Stimulated activated CD8-positive, alpha-beta memory T cell treated with anti-CD3 and anti-CD28 coated beads, Interleukin-15, amount 100 ng/mL, for 1 hour (primary cell): ENCODE results near the gene TBC1D23.
"Not testable (repeated sequence)": the region's sequence is repeated elsewhere in the genome, so short reads cannot be mapped to it uniquely, and the experiment has no call there.

ENCODE experiments used
- DNase-seq: peaks from one replicate; pipeline ENCODE4 v3.0.0-alpha.2; 2020; ENCODE audit warnings: low read depth

TBC1D23 gene

DNA sequence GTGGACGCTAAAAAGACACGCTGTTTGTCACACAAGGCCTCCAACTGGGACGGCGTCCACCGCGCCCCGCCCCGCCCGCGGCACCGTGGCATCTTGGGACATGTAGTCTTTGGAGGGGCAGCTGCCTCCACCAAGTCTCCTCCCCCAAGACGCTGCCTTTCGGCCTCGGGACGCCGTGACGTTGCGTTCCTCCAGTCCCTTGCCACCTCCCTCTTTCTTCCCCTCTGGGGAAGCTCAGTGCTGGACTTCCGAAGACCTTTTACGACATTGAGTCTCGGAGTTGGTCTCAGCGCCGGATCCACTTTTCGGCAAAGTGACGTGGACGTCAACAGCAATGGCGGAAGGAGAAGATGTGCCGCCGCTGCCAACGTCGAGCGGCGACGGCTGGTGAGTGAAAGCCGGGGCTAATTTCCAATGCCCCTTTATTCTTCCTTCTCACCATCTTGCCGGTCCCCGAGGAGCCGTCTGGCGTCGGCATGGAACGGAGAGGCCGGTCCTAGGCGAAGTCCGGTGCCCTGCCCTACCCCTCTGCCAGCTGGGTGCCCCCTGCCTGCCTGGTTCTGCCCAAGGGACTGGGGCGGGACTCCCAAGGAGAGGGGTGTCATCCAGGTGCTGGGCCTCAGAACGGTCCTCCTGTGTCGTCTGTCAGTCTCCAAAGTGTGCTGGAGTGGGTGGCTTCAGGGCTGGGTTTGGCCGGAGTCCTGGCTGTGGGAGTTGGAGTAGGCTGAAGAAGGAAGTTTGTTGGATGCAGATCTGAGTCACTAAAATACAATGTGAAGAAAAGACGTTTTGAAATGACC, at the start of gene TBC1D23:
Gene TBC1D23, plus strand, starts transcription at position 308 of the 800 bp plus-strand sequence. Its CDS starts 27 bp downstream, at position 335.
- DNase-seq = peak; percentile 93

DNA sequence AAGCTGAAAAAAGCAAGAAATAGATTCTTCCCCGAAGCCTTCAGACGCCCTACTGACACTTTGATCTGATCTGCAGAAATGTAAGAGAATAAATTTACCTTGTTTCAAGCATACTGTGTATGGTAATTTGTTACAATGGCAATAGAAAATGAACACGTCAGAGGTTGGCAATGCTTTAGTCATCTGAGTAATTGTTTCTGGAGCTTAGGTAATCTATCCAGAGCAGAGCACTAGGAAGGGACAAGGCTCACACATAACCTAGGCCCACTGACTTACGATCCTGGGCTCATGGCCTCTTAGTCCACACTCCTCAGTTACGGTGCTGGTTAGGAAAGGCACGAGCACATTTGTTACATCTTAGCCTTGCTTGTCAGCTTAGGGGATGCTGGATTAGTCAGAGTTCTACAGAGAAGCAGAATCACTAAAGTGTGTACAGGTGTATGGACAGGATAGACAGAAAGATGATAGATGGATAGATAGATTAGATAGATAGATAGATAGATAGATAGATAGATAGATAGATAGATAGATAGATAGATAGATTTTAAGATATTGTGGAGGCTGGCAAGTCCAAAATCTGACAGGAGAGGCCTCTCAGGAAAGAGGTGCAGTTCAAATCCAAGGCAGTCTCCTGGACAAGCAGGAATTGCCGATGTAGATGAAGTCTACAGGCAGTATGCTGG, 46.8 kb upstream of the TBC1D23 start:
- no peak for DNase-seq

GRCh38 chr3:100214574-100214964, 46.2 kb upstream of the TBC1D23 start:
- DNase-seq = no peak

DNA sequence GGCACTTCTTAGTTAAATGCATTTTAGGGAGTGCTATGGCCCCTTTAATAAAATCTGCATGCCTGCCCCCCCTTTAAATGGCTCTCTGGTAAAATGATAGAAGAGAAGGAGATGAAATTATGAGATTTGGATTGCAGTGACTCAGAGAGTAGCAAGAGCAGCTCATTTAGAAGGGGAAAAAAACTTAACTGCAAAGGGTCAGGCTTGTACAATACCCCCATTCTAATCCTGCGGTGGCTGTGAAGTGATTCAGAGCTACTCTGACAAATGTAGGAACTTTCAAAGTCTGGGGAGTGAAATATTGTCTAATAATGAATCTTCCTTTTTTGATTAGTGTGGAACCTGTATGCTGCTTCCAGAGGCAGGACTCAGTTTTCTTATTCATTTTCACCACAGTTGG, 44.1 kb upstream of the TBC1D23 start:
- DNase-seq = no peak

- DNase-seq = no peak
Measured at GRCh38 chr3:100221159-100221558, 39.6 kb upstream of the TBC1D23 start.

- DNase-seq = no peak
Measured at GRCh38 chr3:100225193-100225592, 35.6 kb upstream of the TBC1D23 start.

DNA sequence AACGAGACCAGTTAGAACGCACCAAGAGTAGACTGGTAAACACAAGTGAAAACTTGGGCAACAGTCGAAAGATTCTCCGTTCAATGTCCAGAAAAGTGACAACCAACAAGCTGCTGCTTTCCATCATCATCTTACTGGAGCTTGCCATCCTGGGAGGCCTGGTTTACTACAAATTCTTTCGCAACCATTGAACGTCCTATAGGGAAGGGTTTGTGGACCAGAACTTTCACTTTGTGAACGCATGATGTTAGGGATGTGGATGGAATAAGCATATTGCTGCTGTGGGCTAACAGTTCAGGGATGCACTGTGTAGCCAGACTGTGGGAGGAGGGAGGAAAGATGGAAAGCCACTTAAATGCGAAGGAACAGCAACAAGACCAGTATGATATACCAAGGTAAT, 34.9 kb upstream of the TBC1D23 start:
- no peak for DNase-seq

DNA sequence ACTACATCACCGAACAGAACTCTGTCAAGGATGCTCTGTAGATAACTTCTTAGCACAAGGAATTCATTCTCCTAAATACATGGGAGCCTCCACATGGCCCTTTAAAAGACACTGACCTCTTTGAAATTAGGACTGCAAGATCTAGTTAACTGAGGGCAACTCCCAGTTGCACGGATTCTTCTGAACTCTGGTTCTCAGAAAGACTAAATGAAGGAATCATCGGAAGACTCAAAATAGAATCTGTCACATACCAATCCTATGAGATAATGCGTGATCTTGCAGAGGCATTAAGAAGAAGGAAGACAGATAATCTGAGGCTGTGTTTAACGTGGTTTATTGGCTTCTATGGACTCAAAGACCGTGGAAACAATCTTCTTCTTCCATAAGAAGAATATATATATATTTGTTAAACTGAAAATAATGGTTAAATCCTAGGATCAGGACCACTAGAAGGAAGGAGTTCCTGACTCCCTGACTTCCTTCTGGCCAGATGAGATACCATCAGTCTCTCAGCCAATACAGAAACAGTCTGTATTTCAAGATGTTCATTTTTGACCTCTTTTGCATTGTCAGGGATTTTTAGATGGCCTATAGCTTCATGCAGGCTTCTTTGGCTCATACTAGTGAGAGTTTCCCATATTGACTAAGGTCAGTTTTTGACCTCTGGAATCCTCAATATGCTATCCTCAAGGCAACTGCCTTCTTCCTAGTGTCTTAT, 33.9 kb upstream of the TBC1D23 start:
- no peak for DNase-seq

- no peak for DNase-seq
Measured at GRCh38 chr3:100227511-100227921, 33.3 kb upstream of the TBC1D23 start.

GRCh38 chr3:100228247-100228646, 32.5 kb upstream of the TBC1D23 start:
- no peak for DNase-seq

GRCh38 chr3:100229188-100229587, 31.6 kb upstream of the TBC1D23 start:
- DNase-seq = not testable (repeated sequence)

- DNase-seq = no peak
Measured at GRCh38 chr3:100230710-100231109, 30.1 kb upstream of the TBC1D23 start.

DNA sequence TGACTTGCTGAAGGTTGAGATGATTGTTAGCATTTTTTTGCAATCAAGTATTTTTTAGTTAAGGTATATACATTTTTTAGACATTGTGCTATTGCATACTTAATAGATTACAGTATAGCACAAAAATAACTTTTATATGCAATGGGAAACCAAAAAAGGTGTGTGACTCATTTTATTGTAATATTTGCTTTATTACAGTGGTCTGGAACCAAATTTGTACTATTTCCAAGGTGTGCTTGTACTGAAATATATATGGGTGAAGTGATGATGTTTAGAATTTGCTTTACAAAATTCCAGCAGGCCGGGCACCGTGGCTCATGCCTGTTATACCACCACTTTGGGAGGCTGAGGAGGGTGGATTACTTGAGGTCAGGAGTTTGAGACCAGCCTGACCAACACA, 29.1 kb upstream of the TBC1D23 start:
- DNase-seq = no peak

DNA sequence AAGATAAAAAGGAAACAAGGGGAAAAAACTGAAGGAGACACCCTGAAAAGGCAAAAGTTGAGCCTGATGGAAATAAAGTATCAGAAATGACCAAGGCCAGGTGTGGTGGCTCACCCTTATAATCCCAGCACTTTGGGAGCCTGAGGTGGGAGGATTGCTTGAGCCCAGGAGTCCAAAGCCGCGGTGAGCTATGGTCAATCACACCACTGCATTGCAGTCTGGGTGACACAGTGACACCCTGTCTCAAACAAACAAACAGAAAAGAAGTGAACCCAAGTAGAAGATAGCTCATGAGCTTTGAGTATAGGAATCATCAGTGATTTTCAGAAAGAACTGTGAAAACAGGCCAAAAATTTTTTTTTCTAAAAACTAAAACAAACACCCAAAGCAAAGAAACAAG, 26.4 kb upstream of the TBC1D23 start:
- DNase-seq = no peak

GRCh38 chr3:100238599-100238998, 22.2 kb upstream of the TBC1D23 start:
- no peak for DNase-seq

DNA sequence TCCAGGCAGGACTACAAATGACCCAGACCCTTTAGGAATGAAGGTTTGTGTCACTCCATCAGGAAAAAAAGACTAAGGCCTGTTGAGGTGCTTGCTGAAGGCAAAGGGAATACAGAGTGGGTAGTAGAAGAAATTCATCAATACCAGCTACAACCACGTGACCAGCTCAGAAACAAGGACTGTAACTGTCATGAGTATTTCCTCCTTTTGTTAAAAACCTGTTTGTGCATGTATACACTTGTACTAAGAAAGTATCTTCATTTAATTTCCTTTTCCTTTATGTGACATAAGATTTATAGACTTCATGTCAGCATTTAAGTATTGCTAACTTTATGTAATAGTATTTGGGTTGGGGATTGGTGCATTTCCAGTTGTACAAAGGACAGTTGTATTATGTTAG, 18.3 kb upstream of the TBC1D23 start:
- not testable (repeated sequence) for DNase-seq

GRCh38 chr3:100244264-100244663, 16.5 kb upstream of the TBC1D23 start:
- DNase-seq = no peak

- DNase-seq = no peak
Measured at GRCh38 chr3:100245136-100245535, 15.7 kb upstream of the TBC1D23 start.

- no peak for DNase-seq
Measured at GRCh38 chr3:100245927-100246326, 14.9 kb upstream of the TBC1D23 start.

DNA sequence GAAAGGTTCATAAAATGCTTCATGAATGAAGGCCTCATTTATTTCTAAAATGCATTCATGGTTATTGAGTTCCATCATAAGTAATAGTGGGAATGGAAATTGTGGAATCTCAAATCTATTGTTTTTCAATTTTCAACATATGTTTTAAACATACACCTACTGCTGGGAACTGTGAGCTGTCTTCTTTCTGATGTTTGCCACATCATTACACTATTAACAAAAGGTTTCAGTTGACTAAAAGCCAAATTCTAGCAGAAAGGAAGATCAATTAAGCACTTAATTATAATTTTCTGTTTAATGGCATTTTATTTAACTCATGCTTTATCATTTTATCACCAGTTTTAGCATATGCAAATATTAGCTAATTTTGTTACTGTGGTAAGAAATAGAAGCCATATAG, 13.8 kb upstream of the TBC1D23 start:
- no peak for DNase-seq

DNA sequence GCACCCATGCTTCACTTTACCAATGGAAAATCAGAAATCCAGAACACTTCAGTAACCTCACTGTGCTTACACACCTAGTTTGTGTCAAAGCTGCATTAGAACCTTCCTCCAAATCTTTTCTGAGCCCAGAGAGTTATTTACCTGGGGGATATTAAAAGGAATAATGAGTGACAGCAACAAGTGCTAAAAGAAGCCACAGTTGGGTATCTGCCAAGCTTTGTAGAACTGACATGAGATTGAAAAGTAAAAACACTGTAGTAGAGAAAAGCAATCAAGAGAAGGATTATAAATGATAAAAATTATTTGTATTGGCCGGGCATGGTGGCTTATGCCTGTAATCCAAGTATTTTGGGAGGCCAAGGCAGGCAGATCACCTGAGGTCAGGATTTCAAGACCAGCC, 8.8 kb upstream of the TBC1D23 start:
- DNase-seq = no peak

- no peak for DNase-seq
Measured at GRCh38 chr3:100254168-100254777, 6.5 kb upstream of the TBC1D23 start.
